Peyer's patch (tissue), 4 donors: ENCODE results near the gene CBX4. TPM values are rescaled to one million over a fixed set of nuclear protein-coding genes. Genes with fewer than 3 reads are reported as not detected.
A peak's percentile ranks its signal among the peaks of the same experiment; 100 is the strongest.

Experiments
- DNase-seq, 3 donors: peaks; one replicate each; pipeline ENCODE4 v3.0.0-alpha.2; 2017 to 2019
- H3K27ac ChIP-seq, 4 donors: fragments of 200-600 bp; sonication (generic); one replicate each; pipeline ENCODE4 v1.5.1; 2016 to 2019
- H3K27me3 ChIP-seq, 2 donors: fragments of 200-600 bp; sonication (generic); one replicate each; pipeline ENCODE4 v1.5.1; 2019
- H3K36me3 ChIP-seq, 3 donors: fragments of 200-600 bp; sonication (generic); one replicate each; pipeline ENCODE4 v1.5.1; 2016 to 2019
- H3K4me1 ChIP-seq, 4 donors: fragments of 200-600 bp; sonication (generic); one replicate each; pipeline ENCODE4 v1.5.1; 2016 to 2019
- H3K4me3 ChIP-seq, 4 donors: fragments of 200-600 bp; sonication (generic); 1 replicate in 3 of 4; 2 replicates in 1 of 4; pipeline ENCODE4 v1.5.1; 2016 to 2019; ENCODE audit warnings: mild to moderate bottlenecking in 1 of 4
- H3K9me3 ChIP-seq, 4 donors: fragments of 200-600 bp; sonication (generic); one replicate each; pipeline ENCODE4 v1.5.1; 2016 to 2019; ENCODE audit warnings: mild to moderate bottlenecking in 1 of 4
- CTCF ChIP-seq, 6 experiments: fragments of 450-650 bp in 4 of 6; fragments of 200-600 bp in 2 of 6; sonication (generic) in 1 of 6; IDR thresholded peaks; one replicate each; pipeline ENCODE4 v1.5.1; 2017 to 2019; ENCODE audit warnings: antibody characterized with exemption in 6 of 6, mild to moderate bottlenecking in 3 of 6, moderate library complexity in 1 of 6
- POLR2A ChIP-seq, 2 donors: fragments of 450-650 bp; IDR thresholded peaks; one replicate each; pipeline ENCODE4 v1.5.1; 2017; ENCODE audit warnings: antibody characterized with exemption in 2 of 2, mild to moderate bottlenecking in 2 of 2, moderate library complexity in 2 of 2
- total RNA-seq, 4 donors: library from RNA; depleted of rRNA; stranded (reverse); fragments of >200 nt; gene quantifications; one replicate each; pipeline ENCODE4 v1.1.0, GENCODE V29; 2016

The CBX4 gene
- total RNA-seq, 4 donors from 2014 or later, result 4.9 to 19.0 (median 12.3) TPM

GRCh38 chr17:79842136-79842655 lies 3.0 kb upstream of the CBX4 start:
- Histone ChIP-seq H3K27ac (no peak overlapping the region), H3K4me1 (peaks cover 15 to 73% (median 48%) of the 10 kb centered on the region in 4 donors), H3K4me3 (peak overlapping the region in 1 of 4 donors; percentile 42), H3K27me3 (peaks cover 0 to 28% of the 10 kb centered on the region in 2 donors), H3K36me3 (no peaks in the 10 kb centered on the region), H3K9me3 (no peaks in the 10 kb centered on the region)
- peak in 1 of 3 donors; percentile 57 for DNase-seq
- TF ChIP-seq CTCF (IDR thresholded peaks at IDR 0.05) (no peak), POLR2A (IDR thresholded peaks at IDR 0.05) (no peak)

GRCh38 chr17:79841369-79842135 lies 2.3 kb upstream of the CBX4 start:
- TF ChIP-seq CTCF (IDR thresholded peaks at IDR 0.05), result no peak
- TF ChIP-seq POLR2A (IDR thresholded peaks at IDR 0.05), result no peak
- Histone ChIP-seq H3K36me3 (no peaks in the 10 kb centered on the region), H3K27me3 (peaks cover 0 to 28% of the 10 kb centered on the region in 2 donors), H3K4me3 (no peak overlapping the region), H3K27ac (no peak overlapping the region), H3K9me3 (no peaks in the 10 kb centered on the region), H3K4me1 (peaks cover 21 to 79% (median 54%) of the 10 kb centered on the region in 4 donors)
- peak in 1 of 3 donors; percentile 50 for DNase-seq

- Histone ChIP-seq H3K36me3 (no peaks in the 10 kb centered on the region), H3K27ac (no peak overlapping the region), H3K4me1 (peaks cover 22 to 85% (median 60%) of the 10 kb centered on the region in 4 donors), H3K27me3 (peaks cover 0 to 28% of the 10 kb centered on the region in 2 donors), H3K4me3 (peak overlapping the region in 3 of 4 donors; percentile 21 to 39 (median 22)), H3K9me3 (no peaks in the 10 kb centered on the region)
- no peak for TF ChIP-seq CTCF (IDR thresholded peaks at IDR 0.05)
- TF ChIP-seq POLR2A (IDR thresholded peaks at IDR 0.05), result no peak
- DNase-seq, result no peak
These were observed 1.7 kb upstream of the CBX4 start for GRCh38 chr17:79840989-79841286.

- peaks cover 21 to 87% (median 62%) of the 10 kb centered on the region in 4 donors for H3K4me1 ChIP-seq
- peak overlapping the region in 2 of 4 donors; percentile 71 to 99 for H3K27ac ChIP-seq
- no peaks in the 10 kb centered on the region for H3K9me3 ChIP-seq
- no peaks in the 10 kb centered on the region for H3K36me3 ChIP-seq
- TF ChIP-seq POLR2A (IDR thresholded peaks at IDR 0.05), result no peak
- TF ChIP-seq CTCF (IDR thresholded peaks at IDR 0.05), result peak in 3 of 6 experiments; percentile 31 to 45 (median 33)
- peak in 2 of 3 donors; percentile 71 to 81 for DNase-seq
- peak overlapping the region in 3 of 4 donors; percentile 39 to 88 (median 79) for H3K4me3 ChIP-seq
- peaks cover 0 to 28% of the 10 kb centered on the region in 2 donors for H3K27me3 ChIP-seq
These were observed 1.2 kb upstream of the CBX4 start for GRCh38 chr17:79840269-79840988.

GRCh38 chr17:79838522-79839274 lies 542 bp downstream of the CBX4 start:
- peaks cover 0 to 28% of the 10 kb centered on the region in 2 donors for H3K27me3 ChIP-seq
- peaks cover 11 to 76% (median 49%) of the 10 kb centered on the region in 4 donors for H3K4me1 ChIP-seq
- peak overlapping the region; percentile 95 to 99 (median 99) for H3K27ac ChIP-seq
- peak; percentile 52 to 78 (median 75) for DNase-seq
- H3K9me3 ChIP-seq, result no peaks in the 10 kb centered on the region
- H3K4me3 ChIP-seq, result peak overlapping the region; percentile 79 to 91 (median 88)
- H3K36me3 ChIP-seq, result peaks cover 0 to 15% (median 0%) of the 10 kb centered on the region in 3 donors
- no peak for TF ChIP-seq CTCF (IDR thresholded peaks at IDR 0.05)
- TF ChIP-seq POLR2A (IDR thresholded peaks at IDR 0.05), result no peak
